ENCODE measurements around the gene MOCS3.
A peak's percentile ranks its signal among the peaks of the same experiment; 100 is the strongest.

Gene MOCS3

DNA sequence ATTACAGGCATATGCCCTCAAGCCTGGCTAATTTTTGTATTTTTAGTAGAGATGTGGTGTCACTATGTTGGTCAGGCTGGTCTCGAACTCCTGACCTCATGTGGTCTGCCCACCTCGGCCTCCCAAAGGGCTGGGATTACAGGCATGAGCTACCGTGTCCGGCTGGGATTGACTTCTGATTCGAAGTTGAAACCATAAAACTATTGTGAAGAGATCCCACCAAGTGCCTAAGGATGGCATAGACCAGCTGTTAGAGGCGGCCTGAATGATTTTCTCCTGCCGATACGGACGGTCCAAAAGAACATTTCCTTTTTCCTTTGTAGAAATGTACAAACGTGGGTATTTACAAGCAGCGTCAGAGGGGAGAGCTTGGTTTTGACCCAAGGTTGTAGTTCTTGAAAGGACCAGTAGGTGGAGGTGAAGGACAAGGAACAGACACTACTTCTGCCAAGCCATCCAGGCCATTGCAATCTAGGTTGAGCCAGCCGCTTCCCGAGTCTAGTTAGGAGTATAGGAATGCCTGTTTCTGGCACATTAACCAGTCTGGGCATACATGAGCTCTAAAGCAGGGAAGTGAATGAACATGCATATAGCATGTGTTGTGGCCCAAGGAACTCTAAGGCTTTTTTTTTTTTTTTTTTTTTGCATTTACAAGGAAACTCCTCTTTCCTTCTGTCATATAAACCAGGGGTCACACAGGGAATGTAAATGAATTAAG is 29.0 kb downstream of the MOCS3 start:
- peak; percentile 85 for DNase-seq

DNA sequence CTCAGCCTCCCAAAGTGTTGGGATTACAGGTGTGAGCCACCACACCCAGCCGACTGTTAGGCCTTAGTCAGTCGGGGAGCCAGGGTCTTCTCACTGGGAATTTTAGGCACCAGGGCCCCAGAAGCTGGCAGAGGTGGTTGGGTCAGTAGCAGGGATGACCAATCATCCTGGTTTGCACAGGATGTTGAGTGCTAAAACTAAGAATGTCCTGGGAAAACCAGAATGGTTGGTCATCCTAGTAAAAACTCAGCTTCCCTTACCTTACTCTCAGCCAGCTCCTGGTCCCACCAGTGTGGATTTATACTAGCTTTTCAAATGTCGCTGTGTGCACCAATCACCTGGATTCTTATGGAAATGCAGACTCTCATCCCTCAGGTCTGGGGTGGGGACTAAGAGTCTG is 32.5 kb downstream of the MOCS3 start:
- no peak for DNase-seq

DNA sequence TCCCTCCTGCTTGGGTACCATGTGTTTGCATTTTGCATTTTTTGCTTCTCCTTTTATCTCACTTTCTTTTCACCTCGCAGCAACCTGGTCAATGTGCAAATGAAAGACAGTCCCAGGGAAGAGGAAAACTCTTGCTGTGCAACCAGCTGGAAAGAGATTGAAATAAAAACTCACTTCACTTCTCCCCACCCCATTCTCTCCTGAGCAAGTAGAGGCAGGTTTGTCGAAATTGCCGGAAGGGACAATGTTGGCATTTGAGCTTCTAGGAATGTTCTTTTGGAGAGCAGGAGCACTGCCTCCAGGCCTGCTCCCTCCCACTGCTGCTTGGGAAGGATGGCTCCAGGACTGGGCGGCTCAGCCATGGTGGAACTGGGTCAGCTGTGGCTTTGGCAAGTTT is 33.7 kb downstream of the MOCS3 start:
- no peak for DNase-seq

DNA sequence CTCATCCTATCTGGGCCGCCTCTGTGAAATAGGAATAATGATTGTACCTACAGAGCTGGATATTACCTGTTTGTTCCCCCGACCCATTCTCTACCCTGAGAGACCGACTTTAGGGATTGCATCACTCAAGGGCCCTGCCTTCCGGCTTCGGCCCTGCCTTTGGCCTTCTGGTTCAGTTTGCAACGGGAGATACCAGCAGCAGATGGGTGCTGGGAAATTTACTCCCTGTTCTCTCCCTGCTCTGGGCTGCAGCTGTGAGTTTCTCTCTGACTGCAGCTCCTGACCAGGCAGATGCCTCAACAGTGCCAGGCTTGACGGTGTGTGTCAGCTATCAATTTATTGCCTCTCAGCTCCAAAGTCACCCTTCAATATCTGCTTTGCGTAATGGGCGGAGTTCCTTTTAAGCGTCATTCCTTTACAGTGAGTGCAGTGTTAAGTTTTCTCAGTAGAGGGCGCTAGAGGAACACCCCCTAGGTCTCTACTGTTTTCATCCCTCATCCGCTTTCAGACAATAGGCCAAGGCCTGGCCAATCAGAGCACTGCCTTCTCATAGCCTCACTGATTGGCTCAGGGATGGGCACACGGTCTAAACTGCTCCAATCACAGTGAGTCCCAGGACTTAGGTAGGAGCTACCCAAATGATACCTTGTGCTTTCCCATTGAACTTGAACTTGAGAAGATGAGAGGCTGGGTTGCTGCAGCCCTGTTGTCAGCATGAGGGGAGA is 34.3 kb downstream of the MOCS3 start:
- DNase-seq, result peak; percentile 88

DNA sequence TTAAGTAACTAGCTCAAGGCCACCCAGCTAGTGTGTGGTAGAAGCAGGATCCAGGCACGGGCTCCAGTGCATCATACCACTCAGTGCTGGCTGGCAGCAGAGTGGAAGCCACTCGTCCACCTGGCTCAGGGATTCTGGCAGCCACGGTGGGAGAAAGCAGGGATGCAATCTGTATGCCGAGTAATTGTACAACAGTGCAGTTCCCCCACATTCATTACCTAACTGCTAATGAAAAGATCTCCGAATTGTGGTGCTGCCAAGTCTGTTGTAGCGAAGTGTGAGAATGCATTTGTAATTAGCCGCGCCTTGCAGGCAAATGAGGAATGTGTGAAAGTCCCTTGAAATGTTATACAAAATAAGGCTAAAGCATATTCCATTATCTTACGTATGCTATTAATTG is 35.3 kb downstream of the MOCS3 start:
- DNase-seq, result no peak

DNA sequence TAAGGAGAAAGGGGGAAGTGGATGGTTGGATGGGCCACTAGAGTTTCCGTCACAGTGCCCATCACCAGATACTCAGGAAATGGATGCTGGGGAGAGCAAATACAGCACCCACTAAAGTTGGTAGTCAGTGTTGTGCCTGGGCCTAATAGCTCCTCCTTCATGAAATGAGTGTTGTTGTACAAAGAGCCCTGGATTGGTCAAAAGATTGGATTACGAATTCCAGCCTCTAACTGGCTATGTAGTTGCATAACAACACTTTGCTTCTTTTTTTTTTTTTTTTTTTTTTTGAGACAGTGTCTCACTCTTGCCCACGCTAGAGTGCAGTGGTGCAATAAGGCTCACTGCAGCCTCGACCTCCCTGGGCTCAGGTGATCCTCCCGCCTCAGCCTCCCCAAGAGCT is 36.9 kb downstream of the MOCS3 start:
- no peak for DNase-seq

DNA sequence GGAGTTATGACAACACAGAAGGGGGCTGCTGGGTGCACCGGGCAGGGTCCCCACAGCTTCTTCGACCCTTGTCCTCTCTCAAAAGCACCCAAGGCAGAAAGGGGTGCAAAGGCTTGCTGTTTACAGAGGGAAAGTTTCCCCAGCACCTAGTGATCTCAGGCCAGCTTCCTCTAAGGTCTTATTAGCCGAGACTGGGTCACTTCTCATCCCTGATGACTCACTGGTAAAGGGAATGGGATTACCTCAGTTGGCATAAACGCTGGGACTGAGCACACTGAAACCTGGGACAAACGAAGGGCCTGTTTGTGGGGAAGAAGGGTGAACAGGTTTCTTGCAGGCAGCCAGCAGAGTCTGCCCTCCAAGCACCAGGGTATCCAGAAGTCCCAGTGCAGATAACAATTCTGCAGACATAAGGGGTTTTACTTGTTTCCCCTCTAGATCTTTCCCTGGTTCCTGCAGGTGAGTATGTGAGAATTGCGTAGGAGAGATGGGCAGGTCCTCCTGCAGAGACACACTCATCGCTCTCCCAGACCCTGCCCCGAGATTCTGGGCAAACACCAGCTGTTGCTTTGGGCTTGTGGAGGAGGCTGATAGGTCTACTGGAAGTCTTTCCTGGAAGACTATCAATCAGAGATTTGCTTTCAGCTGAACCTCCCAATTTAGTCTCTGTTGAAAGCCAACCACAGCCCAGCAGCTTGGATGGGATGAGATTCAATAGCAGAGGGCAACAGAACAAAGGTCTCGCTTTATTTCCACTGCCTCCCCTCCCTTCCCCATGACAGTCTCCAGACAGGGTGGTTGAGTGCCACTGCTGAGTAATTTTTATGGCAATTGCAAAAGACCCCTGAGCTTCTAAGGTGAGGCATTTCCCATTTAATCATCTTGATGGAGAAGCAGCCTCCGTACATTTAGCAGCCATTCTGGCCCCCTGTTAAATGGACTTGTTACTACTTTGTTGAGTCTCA is 38.6 kb downstream of the MOCS3 start:
- no peak for DNase-seq

DNA sequence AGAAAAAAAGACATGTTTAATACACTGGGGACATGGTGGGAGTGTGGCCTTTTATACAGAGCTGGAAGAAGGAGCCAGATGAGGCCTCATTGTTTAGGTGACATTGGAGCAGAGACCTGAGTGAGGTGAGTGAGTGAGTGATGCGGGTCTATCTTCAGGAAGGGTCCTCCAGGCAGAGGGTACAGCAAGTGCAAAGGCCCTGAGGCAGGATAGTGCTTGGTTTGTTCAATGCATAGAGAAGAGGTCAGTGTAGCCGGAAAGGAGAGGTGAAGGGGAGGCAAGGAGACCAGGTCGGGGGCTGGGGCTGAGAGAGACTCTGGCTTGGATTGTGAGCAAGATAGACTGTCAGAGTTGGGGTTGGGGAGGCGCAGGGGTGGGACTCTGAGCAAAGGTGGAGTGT is 40.7 kb downstream of the MOCS3 start:
- no peak for DNase-seq

DNA sequence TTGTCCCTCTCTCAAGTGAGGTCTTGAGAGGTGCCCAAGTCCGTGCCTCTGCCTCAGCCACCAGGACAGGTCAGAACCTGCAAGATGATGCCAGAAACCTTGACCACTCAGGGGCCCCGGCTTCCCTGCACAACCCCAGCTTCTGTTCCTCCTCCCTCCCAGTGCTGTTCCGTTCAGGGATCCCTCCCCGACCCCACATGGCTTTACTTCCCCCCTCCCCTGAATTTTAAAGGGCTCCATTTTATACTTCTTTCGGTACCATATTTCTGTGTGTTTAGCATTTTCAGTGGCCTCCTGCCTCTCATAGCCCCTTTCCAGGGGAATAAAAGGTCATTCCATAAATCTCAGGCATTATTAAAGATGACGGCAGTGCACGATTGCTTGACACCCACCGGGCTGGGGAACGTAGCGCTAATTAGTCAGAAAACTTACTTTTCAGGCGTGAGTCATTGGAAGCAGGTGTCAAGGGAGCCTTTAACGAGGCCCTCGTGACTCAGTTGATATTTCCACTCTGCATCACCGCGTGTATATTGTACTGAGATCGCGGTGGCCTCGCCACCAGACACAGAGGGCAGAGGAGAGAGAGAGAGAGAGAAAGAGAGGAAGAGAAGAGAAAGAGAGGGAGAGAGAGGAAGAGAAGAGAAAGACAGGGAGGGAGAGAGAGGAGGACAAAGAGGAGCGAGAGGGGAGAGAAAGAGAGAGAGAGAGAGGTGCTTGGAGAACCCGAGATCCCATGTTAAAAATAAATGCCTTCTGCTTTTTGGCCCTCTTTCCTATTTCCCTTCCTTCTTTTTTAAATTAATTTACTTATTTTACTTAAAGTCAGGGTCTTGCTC is 43.0 kb downstream of the MOCS3 start:
- DNase-seq, result no peak

DNA sequence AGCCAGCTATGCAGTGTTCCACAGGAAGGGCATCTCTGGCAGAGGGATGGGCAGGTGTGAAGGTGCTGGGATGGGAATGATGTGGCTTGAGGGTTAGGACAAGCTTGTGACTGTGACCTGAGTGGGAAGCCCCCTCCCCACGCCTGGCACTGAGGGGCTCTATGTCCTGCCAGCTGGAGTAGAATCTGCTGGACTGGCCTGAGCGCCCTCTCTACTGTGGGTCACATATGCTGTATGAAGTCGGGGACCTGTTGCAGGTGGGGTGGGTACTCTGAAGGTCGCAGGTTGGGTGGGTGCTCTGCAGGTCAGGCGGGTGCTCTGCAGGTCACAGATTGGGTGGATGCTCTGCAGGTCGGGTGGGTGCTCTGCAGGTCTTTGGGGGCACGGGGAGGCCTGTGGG is 44.0 kb downstream of the MOCS3 start:
- no peak for DNase-seq

DNA sequence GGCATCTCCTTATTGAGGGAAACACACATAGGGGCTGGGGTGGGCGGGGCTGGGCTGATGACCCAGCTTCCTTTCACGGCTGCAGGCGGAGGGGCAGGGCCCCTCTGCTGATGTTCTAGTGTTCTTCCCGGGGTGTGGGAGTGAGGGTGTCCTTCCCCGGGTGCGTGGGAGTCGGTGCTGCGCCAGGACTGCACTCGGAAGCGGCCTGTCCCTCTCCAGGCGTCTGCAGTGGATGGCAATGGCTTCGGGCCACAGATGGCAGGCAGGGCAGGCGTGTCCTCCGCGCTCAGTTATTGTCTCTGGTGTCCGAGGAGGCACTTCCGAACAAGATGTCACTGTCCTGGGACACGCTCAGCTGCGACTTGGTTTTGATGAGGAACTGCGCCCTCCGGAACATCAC is 45.1 kb downstream of the MOCS3 start:
- no peak for DNase-seq

DNA sequence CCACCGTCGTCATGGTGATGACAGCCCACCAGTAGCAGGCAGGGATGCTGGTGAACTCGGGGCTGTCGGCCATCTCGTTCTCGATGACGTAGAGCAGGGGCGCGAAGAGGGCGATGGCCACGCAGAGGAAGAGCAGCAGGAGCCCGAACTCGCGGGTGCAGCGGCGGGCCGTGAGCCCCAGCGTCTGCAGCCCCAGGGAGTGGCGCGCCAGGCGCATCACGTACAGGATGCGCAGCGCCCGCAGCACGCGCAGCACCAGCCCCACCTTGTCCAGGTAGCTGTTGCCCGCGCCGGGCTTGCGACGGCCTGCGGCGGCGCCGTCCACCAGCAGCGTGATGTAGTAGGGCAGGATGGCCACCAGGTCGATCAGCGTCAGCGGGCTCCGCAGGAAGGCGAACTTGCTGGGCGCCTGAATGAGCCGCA is 45.7 kb downstream of the MOCS3 start:
- no peak for DNase-seq

DNA sequence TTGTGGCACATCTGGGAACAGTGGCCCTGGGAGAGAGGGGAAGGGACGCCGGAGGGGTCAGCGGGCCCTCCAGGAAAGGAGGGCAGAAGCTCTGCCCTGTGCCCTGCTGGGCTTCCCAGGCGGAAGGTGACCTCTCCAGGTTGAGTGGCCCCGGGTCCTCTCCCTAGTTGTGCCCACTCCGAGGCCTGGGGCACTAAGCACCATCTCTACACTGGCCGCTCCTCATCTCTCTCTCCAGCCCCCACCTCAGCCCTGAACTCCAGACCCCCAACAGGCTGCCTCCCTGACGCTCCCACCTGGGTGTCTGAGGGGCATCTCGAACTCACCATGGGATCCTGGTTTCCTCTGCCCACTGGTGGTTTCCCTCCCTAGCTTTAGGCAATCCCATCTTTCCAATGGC is 46.2 kb downstream of the MOCS3 start:
- DNase-seq, result no peak

DNA sequence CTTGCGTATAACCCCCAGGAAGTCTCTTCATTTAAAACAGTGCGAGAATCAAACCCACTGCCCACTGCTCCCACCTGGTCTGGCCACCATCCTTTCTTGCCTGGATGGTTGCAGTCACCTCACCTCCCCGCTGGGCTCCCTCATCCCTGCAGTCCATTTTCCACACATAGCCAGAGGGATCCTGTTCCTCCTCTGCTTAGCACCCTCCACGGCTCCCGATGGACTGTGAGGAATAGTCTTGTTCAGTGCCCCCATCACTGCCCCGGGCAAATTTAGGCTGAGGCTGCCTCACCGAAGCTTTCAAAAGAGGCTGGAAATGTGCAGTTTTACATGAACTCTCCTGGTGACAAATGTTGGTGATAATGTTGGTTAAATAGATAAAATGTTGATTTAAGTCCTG is 46.6 kb downstream of the MOCS3 start:
- DNase-seq, result no peak

DNA sequence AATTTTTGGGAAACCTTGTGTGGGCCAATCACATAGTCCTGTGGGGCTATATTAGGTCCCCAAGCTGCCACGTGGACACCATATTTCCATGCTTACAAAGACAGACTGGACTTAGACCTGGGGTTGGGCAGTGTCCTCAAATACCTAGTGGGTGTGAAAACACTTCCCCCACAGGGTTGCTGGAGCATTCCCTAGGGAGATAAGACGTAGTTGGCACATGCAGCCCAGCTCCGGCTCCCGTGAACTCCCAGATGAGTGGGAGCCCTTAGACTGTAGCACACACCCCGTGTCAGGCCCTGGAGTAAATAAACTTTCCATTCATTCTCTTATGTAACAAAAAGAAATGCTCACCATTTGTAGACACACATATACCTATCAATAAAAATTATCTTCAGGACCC is 50.1 kb downstream of the MOCS3 start:
- no peak for DNase-seq

DNA sequence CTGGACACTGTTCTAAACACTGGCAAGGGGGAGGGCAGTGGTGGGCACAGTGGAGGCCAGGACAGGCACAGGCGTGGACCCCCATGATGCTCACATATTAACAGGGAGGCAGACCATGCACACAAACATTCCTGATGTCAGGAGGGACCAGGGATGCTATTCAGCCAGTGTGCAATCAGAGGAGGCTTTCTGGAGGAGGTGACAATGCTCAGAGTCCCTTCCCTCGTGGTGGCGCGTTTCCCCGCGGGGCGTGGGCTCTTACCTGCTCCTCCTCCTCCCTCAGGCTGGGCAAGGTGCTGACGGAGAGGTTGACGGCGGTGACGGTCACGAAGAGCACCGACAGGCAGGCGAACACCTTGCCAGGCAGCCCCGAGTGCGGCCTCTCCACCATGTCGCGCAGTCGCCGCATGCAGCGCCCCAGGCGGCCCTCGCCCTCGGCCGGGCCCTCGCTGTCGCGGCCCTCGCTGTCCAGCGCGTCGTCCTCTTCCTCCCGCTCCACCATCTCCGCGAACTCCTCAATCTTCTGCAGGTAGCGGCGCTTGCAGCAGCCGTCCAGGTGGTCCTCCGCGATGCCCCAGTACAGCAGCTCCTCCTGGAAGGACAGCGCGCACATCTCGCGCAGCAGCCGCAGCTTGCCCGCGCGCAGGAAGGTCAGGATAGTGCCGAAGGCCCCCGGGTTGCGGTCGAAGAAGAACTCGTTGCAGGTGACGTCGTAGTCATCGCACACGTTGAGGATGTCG is 50.9 kb downstream of the MOCS3 start:
- no peak for DNase-seq

DNA sequence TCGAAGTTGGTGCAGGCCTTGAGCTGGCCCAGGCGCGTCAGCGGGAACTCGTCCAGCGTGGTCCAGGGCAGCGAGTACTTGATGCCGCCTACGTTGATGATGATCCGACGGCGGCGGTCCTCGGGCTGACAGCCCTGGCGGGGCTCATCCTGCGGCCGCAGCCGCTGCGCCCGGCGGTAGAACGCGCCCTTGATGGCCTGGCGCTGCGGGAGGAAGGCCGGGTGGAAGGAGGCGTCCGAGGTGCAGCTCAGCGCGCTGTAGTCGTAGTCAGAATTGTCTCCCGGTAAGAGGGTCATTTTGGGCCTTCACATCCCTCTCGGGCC is 51.4 kb downstream of the MOCS3 start:
- DNase-seq, result no peak

DNA sequence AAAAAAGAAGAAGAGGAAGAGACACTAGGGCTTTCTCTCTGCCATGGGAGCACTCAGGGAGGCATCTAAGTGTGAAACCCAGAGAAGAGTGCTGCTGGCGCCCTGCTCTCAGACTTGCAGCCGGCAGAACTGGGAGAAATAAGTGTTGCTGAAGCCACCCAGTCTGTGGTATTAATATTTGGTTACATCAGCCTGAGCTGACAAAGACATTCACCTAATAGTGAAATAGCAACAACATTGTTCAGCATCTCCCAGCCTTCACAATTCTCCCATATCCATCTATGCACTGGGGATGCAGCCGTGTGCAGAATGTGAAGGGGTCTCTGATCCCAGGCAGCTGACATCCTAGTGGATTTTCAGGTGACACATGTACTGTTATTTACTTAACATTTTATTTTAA is 52.3 kb downstream of the MOCS3 start:
- DNase-seq, result no peak

DNA sequence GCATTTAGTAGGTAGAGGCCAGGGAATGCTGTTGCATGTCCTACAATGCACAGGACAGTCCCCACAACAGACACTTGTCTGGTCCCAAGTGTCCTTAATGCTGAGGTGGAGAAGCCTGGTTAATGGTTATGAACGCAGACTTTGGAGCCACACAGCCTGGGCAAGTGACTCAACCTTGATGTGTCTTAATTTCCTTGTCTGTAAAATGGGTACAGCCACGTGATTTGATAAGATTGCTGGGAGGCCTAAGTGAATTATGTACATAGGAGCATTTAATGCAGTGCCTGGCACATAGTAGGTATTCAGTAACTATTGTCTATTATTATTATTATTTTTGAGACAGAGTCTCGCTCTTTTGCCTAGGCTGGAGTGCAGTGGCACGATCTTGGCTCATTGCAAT is 52.9 kb downstream of the MOCS3 start:
- DNase-seq, result no peak

DNA sequence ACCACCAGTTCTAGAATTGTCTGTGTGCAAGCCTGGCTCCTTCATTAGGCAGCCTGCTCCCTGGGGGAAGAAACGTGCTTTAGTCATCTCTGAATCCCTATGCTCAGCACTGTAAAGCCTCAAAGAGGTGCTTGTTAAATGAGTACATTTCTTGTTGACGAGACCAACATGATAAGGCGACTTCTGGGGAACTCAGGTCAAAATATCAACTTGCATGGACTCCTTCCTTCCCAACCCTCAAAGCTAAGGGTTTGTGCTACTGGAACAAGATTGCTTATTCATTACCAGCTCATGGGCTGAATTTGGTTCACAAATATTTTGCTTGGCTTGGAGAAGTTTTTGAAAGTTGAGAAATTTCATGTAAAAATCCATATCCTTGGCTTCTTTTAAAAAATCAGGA is 53.7 kb downstream of the MOCS3 start:
- DNase-seq, result no peak

Data from T1000 (cell line).